HG02798 (cell line): ENCODE data around the gene CCDC74A.
"Not testable (repeated sequence)": the region's sequence is repeated elsewhere in the genome, so short reads cannot be mapped to it uniquely, and the experiment has no call there.

ENCODE experiments used
- ATAC-seq: cut with Tn5 transposase; IDR thresholded peaks from one replicate; pipeline ENCODE4 v1.9.1; 2021; ENCODE audit warnings: mild to moderate bottlenecking; ENCODE audit not compliant: unreplicated experiment, poor library complexity

CCDC74A gene

DNA sequence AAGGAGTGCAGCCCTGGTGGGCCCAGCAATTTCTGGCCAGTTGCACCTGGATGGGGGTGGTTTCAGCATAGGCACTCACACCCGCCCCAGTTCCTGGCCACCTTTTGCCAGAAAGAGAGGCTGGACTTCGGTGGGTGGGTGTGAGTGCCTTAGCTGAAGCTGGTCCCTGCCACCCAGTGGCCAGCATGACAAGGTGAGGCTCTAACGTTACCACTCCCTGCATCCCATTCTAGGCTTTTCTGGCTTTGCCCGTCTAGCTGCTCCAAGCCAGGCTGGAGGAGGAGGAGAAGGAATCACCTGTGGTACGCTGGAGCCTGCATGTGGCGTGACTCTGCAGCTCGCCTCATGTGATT lies 17.1 kb downstream of the CCDC74A start:
- not testable (repeated sequence) for ATAC-seq

DNA sequence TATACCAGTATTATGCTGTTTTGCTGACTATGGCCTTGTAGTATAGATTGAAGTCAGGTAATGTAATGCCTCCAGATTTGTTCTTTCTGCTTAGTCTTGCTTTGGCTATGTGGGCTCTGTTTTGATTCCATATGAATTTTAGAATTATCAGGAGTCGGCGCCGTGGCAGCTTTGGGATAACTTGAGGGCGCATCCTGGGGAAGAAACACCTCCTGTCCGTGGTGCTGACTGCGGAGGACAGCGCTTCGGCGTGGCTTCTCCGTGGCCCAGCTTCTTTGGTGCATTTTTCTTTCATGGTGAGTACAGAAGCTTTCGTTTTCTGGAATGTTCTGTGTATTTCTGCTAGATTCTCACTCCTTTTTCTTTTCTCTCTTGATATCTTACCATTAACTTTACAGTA lies 25.2 kb downstream of the CCDC74A start:
- no peak for ATAC-seq

DNA sequence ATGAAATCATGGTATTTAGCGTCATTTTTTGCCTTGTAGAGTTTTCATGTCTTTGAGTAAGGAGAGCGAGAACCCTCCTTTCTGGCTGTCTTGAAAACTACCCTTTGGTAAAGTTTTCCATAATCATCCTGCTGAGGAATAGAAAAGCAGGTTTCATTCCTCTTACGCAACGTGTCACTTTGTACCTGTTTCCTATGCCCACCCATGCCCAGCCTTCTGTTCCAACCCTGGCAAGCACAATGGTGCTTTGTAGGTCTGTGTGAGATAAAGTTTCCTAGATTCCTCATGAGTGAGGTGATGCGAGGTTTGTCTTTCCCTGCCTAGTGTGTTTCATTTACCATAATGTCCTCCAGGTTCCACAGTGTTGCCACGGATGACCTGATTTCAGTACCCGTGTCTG lies 29.3 kb downstream of the CCDC74A start:
- ATAC-seq = no peak

DNA sequence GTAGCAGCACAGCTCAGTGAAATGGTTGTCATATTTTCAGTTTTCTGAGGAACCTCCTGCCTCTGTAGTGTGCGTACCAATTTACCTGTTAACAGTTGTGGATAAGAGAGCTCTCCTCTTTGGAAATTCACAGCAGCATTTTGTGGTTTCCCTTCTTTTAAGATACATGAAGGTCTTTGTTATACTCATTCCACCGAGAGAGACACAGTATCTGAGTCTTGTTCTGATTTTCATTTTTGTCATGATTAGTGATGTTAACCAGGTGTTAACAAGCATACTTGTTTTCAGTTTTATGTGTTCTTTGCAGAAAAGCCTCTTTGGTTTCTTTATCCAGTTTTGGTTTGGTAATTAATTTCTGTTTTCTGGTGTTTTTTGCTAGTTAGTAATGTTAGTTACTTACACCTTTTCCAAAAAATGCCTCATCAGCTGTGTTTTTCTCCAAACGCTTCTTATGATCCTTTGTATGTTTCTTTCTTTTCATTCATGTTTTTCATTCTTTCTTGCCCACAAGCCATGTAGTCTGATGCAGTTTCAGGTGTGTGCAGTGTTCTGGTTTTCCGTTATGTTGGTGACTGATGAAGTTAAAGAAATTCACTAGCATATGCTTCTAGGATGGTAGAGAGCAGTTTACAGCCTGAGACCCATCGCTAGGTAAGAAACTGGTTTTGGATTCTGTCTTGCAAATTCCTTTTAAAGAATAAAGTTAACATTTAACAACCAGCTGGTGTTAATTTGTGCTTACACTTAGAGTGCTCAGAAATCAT lies 30.1 kb downstream of the CCDC74A start:
- peak; percentile 44 for ATAC-seq

DNA sequence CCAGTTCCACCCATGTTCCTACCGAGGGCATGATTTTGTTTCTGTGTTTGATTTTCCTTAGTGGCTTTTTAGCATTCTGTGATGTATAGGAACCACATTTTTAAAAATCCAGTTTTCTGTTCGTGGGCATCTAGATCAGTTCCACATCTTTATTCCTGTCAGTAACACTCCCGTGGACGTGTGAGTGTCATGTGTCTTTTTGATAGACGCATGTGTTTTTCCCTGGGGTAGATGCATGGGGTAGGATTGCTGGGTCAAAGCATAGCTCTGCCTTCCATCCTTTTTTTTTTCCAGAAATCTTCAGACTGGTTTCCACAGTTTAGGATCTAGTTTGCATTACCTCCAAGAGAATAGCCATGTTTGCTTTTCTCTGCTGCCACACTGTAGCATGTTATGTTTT lies 38.7 kb downstream of the CCDC74A start:
- ATAC-seq = no peak

DNA sequence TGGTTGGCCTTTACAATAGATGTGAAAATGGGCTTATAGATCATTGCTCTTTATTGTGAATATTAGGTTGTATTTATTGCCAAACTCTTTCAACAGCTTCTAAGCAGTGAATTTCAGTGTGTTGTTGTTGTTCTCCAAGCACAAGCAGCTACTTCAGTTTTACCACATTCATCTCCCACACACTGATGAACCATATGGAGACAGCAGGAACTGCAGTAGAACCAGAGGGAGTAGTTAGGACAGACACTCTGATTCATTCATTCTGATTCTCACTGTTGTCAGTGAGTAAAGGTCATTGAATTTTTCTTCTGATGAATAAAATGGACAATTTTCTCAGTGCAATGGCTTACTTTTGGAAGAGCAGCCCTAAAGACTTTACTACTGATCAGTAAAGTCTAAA lies 40.2 kb downstream of the CCDC74A start:
- ATAC-seq = no peak

DNA sequence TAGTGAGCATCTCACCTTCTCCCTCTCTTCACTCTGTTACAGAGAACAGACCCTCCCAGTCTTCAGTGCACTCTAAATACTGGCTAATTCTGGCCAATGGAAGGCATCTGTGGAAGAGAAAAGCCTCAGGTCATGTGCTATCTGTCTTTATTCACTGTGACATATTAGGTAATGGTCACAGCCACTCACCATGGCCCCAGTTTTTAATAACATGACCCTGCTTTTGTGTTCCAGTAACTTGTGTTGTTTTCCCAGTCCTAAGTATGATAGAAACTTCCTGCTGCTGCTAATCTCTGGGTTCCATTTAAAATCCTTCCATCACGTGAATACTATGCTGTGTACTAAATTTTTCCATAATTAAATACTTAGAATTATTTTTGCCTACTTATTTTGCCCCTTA lies 40.7 kb downstream of the CCDC74A start:
- not testable (repeated sequence) for ATAC-seq

DNA sequence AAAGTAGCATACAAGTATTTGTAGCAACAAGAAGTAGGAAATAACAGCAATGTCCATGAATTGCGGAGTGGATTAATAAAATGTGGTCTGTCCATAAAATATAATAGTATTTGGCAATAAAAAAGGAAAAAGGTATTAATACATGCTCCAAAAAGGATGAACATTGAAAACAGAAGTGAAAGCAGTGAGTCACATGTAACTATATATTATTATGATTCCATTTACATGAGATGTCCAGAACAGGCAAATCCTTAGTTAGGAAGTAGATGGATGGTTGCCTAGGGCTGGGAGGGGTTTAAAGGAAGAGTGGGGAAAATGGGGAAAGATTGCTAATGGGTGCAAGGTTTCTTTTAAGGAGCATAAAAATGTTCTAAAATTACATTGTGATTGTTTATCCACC lies 44.5 kb downstream of the CCDC74A start:
- ATAC-seq = no peak

DNA sequence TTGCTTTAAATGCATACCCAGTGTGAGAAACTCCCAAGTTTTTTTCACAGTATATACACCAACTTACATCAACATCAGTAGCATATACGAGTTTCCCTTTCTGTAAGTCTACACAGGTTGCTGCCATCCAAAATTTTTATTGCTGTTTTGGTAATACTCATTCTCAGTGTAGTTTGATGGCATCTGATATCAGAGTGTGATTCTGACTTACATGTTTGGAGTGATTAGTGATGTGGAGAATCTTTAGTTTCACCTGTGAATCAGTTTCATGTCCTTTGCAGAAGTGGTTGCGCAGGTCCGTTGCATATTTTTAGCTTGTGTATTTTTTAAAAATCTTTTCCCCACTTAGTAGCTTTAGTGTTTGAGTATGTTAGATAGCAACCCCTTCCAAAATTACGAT lies 50.1 kb downstream of the CCDC74A start:
- ATAC-seq = no peak

DNA sequence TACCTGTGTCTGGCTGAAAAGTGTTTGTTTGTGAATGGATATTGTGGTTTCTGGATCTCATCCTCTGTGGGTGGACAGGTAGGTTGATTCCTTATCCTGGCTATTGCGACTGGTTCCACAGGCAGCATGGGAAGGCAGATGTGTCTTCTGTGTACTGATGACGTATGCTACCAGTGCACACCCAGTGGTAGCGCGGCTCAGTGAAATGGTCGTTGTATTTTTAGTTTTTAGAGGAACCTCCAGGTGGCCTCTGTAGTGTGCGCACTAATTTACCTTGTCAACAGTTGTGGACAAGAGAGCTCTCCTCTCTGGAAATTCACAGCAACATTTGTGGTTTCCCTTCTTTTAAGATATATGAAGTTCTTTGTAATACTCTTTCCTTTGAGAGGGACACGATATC lies 52.5 kb downstream of the CCDC74A start:
- ATAC-seq = no peak
